GM19463 (cell line): Measurements from ENCODE around the gene LRRC2.
"Not testable (repeated sequence)": the region's sequence is repeated elsewhere in the genome, so short reads cannot be mapped to it uniquely, and the experiment has no call there.

Source experiments
- ATAC-seq: cut with Tn5 transposase; IDR thresholded peaks from one replicate; pipeline ENCODE4 v1.9.1; 2021; ENCODE audit warnings: mild to moderate bottlenecking, moderate library complexity; ENCODE audit not compliant: unreplicated experiment

LRRC2 gene

DNA sequence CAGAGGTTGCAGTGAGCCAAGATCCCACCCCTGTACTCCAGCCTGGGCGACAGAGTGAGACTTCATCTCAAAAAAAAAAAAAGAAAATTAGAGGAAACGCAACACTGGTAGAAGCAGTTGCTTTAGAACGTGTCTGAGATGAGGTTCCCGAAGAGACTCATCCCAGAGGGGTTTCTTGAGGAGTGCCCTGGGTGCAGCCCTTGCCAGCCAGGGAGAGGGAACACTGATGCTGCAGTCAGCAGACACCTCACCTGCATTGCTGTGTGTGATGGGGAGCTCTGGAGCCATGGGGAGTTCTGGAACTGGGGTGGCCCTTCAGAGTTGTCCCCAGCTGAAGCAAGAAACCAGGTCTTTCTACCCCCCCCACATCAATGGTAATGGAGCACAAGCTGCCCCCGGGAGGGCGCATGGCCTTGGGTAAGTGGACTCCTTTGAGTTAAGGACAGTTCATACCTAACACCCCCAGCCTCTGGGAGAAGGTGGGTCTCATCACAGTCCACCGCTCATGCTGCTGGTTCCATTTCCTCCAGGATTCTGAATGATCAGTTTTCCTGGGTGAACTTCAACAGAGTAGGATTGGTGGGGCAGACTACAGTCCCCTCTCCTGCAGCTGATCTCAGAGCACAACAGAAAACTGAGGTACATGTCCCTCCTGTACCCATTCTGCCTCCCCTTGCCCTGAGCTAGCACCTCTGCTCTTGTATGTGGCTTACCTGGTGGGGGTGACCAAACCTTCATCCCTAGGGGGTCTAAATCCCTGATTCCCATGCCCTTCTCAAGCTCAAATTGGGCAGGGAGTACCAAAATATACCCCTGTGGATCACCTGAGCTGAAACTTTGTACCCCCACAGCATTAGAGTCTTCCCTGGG, 18.7 kb upstream of the LRRC2 start:
- no peak for ATAC-seq

DNA sequence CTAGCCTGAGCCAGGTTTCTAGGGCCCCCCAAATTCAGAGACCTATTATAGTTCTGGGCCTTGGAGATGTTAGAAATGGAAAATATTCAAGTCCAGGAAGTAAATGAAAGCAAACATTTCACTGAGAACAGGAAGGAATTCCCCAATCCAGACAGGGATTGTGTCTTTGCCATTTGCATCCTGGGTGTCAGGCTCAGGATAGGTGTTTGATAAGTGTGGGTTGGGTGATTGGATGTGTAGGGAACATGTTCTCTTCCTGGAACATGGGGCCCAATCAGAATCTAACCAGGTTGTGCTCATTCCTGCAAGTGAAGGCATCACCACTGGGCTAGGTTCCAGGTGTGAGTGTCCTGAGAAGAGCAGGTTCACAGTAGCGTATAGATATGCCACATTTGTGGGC, 14.6 kb upstream of the LRRC2 start:
- ATAC-seq = no peak

GRCh38 chr3:46579756-46580286, 13.7 kb upstream of the LRRC2 start:
- ATAC-seq = no peak

- ATAC-seq = no peak
These were observed 13.1 kb upstream of the LRRC2 start for GRCh38 chr3:46578973-46579755.

- not testable (repeated sequence) for ATAC-seq
These were observed 11.6 kb upstream of the LRRC2 start for GRCh38 chr3:46577580-46578249.

- ATAC-seq = no peak
These were observed 10.8 kb upstream of the LRRC2 start for GRCh38 chr3:46576879-46577278.

GRCh38 chr3:46576386-46576785, 10.3 kb upstream of the LRRC2 start:
- no peak for ATAC-seq

DNA sequence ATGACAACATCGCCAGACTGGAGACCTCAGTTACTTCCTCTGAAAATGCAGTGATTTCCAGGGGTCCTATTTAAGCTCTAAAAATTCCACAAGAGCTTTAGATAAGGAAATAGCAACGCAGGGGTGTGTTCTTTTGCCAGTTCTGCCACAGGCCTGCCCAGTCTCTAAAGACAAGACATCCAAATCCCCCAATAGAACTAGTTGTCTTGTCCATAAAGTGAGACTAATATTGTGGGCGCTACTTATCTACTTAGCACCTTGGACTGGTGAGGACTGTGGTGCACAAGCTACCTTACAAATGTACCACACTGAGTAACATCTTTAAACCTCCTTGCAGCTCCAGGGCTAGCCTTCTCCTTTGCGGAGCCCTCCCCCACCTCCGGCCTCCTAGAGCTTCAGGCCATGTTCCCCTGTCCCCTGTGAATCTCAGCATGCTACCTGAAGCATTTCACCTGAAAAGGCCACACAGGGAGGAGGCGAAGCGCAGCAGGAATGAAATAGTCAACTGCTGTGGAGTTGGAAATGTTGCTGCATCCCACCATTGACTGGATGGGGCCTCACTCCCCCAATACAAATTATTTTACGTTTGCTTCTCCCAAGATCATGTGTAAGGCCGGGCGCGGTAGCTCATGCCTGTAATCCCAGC, 9.6 kb upstream of the LRRC2 start:
- no peak for ATAC-seq

- ATAC-seq = no peak
These were observed 8.9 kb upstream of the LRRC2 start for GRCh38 chr3:46574881-46575576.

DNA sequence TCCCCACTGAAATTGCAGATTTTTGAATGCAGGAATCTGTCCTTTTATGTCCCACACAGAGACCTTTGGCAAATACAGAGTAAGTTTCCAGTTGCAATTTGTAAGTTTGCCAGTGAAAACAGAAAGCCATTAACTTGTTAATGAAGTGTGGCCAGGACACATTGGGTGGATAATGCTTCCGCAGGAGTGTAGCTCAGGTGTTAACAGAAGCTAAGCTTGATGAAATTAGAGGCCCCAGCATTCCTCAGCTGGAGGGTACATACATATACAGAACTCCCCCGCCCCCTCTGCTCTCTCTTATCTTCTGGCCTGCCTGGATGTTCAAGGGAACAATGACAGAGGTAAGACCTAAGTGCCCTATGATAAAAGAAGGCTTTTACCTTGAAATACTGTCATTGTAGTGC, 8.1 kb upstream of the LRRC2 start:
- no peak for ATAC-seq

DNA sequence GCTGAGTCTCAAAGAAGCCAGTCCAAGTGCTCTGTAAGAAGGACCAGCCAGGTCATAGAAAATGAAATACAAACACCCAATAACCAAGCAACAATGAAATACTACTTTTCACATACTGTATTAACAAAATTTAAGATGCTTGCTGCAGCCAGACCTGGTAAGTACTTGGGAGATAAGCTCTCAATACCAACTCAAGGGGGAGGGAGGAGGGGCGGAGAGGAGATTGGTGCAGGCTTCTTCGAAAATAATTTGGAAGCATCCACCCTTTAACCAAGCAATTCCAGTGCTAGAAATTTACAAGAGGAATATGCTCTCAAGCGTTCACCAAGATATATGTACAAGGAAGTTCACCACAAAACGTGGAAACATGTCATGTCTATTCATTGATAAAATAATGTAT, 7.6 kb upstream of the LRRC2 start:
- no peak for ATAC-seq

- no peak for ATAC-seq
These were observed 5.6 kb upstream of the LRRC2 start for GRCh38 chr3:46571684-46572083.

DNA sequence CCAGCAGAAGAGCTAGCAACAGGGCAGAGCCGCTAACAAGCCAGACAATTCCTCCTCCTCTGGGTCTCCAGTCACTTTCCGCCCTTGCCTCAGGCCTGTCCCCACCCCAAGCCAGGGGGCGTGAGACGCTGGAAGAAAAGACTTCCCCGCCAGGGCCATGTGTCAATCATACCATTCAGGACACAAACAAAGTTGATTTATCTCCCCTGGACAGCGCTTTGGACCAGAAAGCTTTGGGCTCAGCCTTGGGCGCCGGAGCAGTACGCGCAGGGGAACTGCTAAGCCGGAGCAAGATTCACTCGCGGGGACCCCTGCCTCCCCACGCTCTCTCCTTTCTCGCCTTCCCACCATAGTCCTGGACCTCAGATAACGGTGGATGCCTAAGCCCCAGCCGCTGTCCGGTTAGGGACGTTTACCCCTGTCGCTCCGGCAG, 479 bp downstream of the LRRC2 start:
- ATAC-seq = no peak

DNA sequence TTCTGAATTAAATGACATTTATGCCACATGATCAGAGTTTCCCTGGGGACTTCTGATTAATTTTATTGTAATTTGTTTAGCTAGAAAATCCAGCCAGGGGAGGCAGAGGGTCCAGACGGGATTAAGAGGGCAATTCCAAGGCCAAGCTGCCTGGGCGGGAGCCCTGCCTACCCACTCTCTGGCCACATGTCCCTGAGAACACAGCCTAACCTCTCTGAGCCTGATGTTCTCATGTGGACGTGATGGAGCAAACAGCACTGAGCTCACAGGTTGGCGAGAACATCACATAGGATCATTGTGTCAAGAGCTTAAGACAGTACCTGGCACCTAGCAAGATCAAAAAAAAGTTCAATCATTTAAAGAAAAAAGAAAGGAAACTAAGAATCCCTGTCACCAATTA, 1.0 kb downstream of the LRRC2 start:
- ATAC-seq = no peak

DNA sequence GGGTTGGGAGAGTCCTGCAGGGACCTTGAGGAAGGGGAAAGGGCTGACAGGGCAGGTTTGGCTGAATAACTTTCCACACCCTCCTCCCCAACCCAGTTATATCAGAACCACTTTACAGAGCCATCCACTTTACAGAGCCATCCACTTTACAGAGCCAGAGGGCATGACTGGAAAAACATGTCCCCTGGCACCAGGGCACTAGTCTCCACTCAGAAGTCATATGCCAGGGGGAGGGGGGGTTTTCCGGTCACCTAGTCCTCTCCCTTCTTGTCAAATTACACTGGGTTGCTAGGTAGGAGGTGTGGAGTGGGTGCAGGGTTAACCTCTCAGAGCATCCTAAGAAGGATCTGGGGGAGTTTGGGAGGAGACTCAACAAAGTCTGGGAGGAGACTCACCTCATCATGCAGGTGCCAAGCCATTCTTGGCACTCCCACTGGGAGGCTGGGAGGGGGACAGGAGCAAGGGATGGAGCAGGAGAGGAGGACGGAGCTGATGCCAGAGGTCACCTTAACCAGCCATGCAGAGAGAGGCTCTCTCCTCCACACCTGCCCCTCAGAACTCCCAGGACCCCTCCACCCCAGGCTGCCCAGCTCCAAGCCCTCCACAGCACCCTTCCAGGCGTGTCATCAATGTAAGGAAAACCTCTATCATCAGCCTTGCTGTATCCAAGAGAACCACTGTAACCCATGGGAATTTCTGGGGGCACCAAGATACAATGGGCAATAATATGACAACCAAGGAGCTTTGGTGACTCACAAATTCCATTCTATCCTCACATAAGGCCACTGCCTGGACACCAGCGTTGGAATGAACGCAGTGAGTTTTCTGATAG, 1.7 kb downstream of the LRRC2 start:
- ATAC-seq = no peak

DNA sequence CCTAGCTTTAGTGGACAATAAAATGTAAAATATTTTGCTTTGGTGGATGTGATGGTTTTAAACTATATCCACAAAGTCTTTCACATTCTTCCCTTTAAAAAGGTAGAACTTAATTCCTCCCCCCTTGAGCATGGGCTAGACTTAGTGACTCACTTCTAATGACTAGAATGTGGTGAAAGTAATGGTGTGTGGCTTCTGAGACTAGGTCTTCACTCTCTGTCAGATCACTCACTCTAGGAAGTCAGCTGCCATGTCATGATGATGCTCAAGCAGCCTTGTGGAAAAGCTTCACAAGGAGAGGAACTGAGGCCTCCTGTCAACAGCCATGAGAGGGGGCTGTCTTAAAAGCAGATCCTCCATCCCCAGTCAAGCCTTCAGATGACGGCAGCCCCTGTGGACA, 4.2 kb downstream of the LRRC2 start:
- ATAC-seq = no peak

GRCh38 chr3:46561511-46561910, 4.6 kb downstream of the LRRC2 start:
- ATAC-seq = no peak

- ATAC-seq = no peak
These were observed 6.9 kb downstream of the LRRC2 start for GRCh38 chr3:46559091-46559704.
